GM21825 (cell line): ENCODE data around the gene BMPR1B.

Experiments
- ATAC-seq: cut with Tn5 transposase; IDR thresholded peaks from one replicate; pipeline ENCODE4 v1.9.1; 2021; ENCODE audit warnings: mild to moderate bottlenecking, moderate library complexity; ENCODE audit not compliant: unreplicated experiment

Gene BMPR1B

GRCh38 chr4:94762326-94762725 lies 4.6 kb downstream of the BMPR1B start:
- ATAC-seq = no peak

GRCh38 chr4:94763005-94763404 lies 5.2 kb downstream of the BMPR1B start:
- ATAC-seq = no peak

DNA sequence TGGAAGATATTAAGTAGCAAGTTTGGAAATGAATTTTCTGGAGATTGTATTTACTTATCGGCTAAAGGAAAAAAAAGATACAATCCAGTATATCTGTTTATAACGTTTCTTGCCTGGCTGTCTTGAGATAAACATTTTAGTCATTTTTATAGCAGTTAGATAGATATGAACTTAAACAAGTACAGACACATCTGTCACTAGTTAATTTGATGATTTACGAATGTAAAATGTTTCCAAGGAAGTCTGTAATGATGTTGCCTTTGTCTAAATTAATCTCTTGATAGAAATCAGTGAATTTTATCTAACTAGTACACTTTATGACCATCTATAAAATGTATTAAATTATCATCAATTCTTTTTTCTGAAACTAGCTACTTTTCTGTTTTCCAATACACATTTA lies 5.7 kb downstream of the BMPR1B start:
- ATAC-seq = no peak

- ATAC-seq = no peak
These were observed 6.3 kb downstream of the BMPR1B start for GRCh38 chr4:94764069-94764468.

DNA sequence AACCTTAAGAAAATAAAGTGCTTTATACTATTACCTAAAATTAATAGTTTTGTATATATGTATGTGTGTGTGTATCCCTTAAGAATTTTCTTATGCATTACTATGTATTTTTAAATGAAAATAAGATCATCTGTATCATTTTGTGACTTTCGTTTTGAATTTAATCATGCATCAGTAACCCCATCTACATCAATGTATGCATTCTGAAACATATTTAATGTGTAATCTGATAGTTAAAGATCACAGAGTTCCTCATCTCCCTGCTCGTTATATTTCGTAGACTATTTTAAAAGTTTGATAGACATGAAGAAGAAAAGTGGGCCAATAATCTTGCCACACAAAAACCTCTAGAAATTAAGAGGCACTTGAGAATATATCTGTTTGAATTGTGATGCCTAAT lies 7.4 kb downstream of the BMPR1B start:
- ATAC-seq = no peak

GRCh38 chr4:94765648-94766047 lies 7.9 kb downstream of the BMPR1B start:
- ATAC-seq = no peak

DNA sequence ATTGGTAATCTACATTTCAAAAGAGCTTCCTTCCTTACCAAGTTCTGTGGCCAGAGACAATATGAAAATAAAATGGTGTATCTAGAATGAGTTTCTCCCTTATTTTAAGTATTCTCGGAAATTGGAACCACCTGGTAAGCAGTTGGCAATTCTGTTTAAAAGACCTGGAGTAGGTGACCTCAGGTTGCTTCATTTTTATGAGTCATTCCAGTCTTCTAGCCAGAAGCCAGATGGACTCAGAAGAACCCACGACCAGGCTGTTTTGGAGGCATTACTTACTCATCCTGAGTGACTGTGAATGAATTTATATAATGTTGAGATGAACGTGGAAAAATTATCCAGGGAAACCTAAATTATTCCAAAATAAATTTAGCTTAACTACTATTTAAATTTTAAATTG lies 9.1 kb downstream of the BMPR1B start:
- ATAC-seq = no peak

DNA sequence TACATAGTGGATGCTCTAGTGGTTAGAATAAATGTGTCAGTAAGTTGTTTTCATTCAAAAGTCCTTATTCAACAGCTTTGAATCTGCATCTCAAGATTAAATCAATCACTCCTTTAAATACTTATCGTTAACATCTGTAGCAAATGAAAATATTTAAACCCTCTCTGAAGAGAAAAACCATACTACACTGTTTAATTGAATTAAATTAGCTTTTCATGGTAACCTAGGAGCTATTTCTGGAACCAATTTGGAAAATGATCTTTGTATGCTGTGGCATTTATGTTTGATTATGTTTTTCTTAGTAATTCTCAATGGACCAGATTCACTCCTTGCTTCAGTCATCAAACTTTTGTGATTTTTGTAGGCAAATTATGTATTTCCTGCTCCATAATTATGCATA lies 9.7 kb downstream of the BMPR1B start:
- no peak for ATAC-seq

- no peak for ATAC-seq
These were observed 25.0 kb downstream of the BMPR1B start for GRCh38 chr4:94782707-94783106.

- ATAC-seq = no peak
These were observed 33.9 kb downstream of the BMPR1B start for GRCh38 chr4:94791701-94792100.

DNA sequence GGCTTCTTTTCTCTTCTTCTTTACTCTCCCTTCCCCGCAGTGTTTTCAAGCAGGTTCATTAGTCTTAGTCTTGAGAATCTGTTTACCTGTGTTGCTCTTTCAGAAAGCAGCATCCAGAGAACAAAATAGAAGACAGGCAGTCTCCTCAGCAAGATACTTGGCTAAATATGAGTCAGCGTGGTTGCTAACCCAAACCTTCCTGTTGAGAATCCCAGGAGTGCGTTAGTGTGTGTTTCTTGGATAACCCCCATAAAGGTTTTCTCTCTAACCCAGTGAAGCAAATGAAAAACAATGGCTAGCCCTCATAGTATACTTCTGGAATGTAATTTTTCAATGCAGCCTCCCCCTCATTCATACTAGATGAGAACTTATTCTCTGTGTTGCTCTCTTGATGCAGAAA lies 41.1 kb downstream of the BMPR1B start:
- no peak for ATAC-seq

GRCh38 chr4:94801016-94801415 lies 43.3 kb downstream of the BMPR1B start:
- no peak for ATAC-seq

DNA sequence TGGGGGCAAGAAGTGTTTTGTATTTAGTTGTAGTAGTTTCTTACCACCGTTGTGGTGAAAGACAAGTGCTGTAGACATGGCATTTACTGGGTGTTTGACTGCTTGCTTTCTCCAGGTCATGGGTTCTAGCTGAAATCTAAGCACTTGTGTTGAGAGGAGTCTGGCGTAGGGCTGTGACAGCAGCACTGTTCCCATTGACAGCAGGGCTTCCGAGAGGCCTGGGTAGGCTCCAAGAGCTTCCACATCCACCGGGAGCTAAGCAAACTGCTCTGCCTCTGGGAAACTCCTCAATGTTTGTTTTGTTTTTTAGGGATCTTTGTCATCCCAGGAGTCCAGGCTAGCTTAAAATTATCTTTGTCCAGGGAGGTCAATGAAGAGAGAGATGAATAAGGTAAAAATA lies 44.3 kb downstream of the BMPR1B start:
- ATAC-seq = no peak

DNA sequence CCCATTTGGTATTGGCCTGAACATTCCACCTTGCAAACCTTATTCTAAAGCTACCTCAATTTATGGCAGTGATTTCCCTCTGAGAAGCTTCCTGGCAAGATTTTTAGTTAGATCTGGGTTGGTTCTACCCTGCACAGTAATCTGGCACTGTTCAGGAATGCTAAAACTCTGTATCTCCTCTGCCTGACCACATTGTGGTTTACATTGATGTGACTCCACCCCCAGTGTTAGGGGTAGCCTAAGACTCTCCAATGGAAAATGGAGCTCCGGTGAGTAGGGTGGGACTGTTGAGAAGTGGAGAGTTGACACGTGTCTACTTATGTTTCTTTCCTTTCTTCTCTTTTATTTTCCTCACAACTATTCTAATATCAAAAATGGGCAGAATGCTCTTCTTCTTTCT lies 45.4 kb downstream of the BMPR1B start:
- no peak for ATAC-seq

DNA sequence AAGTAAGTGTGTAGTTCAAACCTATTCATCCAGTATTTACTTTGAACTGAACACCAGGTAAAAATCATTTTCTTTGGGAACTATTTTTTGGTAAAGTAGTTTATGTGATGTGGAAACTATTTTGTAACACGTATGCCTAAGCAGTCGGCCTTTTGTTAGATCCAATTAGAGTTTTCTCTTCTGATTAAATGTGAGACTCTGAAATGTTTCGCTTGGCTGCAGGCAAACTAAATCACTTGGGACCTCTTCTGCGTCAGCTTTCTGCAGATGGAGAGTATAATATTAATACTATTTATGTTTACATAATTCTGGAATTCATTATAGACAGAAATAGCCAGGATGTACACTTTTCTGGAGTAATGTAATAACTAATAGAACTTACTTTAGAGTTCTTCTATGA lies 46.9 kb downstream of the BMPR1B start:
- ATAC-seq = no peak

GRCh38 chr4:94806376-94806775 lies 48.6 kb downstream of the BMPR1B start:
- ATAC-seq = no peak

- ATAC-seq = no peak
These were observed 53.9 kb downstream of the BMPR1B start for GRCh38 chr4:94811643-94812042.

- ATAC-seq = no peak
These were observed 55.5 kb downstream of the BMPR1B start for GRCh38 chr4:94813221-94813620.

GRCh38 chr4:94814237-94814636 lies 56.5 kb downstream of the BMPR1B start:
- ATAC-seq = no peak

DNA sequence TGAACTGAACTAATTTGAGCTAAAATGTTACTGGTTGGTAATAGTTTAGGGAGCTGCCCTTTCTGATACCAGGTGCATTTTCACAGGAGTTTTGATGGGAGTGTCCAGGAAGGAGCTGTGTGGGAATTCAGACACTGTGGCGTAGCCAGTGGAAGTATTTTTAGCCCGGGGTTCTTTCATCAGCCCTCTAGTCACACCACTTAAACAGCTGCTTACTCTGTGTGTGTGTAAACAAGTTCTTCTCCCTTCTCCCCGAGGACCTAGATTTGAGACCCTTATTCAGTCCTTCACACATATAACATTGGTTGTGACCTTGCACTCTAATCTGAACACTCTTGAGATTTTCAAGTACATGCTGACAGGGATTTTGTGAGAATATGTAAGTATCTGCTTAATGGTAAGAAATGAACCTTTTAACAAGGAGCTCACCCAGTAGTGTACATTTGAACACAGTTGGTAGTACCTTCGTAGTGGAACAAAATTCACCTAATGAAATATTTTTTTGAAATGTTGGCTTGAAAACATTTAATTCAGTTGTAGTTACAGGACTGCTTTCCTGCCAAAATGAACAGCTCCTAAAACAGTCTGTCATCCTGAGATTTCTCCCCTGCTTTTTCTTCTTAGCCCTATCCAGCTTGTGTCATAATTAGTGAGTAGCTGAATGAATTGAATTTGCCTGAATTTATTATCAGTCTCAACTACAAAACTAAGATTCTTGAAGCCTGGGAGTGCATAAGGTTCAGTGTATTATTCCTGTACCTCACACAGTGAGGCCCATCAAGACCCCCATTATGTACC lies 61.8 kb downstream of the BMPR1B start:
- ATAC-seq = no peak

DNA sequence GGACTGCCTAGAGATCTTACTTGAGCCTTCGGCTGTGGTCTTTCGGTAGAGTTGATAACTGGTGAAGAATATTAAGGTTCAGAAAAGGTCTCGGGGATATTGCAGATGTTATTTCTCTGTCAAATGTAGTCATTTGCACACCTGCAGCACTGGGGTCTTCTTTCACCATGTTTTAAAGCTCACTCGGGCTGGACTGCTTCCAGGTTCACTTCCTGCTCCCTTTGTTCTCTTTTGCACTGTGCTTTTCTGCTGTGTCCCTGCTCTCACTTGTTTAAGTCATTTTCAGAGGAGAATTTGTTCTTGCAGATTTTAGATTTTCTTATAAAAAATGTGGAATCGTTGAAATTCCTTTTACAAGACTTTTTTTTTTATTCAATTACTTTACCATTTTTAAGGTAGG lies 68.5 kb downstream of the BMPR1B start:
- ATAC-seq = no peak

DNA sequence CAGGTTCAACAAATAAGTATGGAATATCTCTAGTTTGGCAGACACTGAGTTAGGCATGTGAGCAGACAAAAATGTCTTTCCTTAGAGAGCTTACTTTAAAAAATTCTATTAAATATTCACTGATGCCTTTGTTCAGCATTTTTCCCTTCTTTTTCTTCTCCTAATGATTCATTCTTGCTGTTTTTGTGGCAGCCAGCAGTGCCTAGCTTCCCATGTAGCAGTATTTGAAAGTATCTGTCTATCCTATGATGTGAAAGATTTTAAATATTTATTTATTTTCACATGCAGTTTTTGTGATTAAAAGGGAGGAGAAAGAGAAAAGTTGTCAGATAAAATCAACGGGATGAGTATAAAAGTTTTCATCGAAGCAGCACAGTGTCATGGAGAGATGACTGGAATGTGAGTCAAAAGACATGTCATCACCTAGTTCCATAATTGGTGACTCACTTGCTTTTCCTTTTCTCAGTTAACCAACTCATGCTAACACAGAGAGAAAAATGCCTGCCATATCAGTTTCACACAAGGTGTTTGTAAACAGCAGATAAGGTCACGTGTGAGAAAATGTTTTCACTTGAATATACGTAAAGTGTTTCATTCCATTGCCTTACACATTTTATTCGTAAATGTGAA lies 69.8 kb downstream of the BMPR1B start:
- ATAC-seq = no peak

DNA sequence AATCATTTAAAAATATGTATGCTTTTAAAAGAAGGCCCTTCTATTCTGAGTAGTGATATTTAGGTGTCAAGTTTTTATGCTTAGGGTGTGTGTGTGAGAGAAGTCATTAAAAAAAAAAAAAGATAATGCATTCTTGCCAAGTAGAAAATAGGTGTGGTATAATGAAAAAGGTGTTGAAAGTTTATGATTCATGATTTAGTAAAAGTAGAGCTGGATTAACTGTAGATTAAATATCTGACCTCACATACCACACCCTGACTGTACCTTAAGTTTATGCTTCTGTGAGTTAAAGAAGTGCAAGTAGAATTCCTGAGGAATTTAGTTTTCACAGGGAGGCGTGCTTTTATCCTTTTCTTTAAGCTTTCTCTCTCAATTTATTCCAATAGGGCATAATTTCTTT lies 71.1 kb downstream of the BMPR1B start:
- ATAC-seq = no peak
